Stimulated activated CD8-positive, alpha-beta memory T cell treated with anti-CD3 and anti-CD28 coated beads, Interleukin-2, amount 100 ng/mL, for 48 hours (primary cell): ENCODE data around the gene TMEFF2.

ENCODE experiments used
- DNase-seq, 2 donors: peaks; one replicate each; pipeline ENCODE4 v3.0.0-alpha.2; 2020; ENCODE audit warnings: low read depth in 2 of 2

TMEFF2 gene

GRCh38 chr2:192067631-192068030 is 127.1 kb downstream of the TMEFF2 start:
- DNase-seq: no peak

GRCh38 chr2:192064459-192064858 is 130.3 kb downstream of the TMEFF2 start:
- no peak for DNase-seq

GRCh38 chr2:192060161-192060560 is 134.6 kb downstream of the TMEFF2 start:
- no peak for DNase-seq

- DNase-seq: no peak
Measured at GRCh38 chr2:192059266-192059665, 135.5 kb downstream of the TMEFF2 start.

- DNase-seq: no peak
Measured at GRCh38 chr2:192053921-192054320, 140.8 kb downstream of the TMEFF2 start.

GRCh38 chr2:192051533-192051932 is 143.2 kb downstream of the TMEFF2 start:
- no peak for DNase-seq

GRCh38 chr2:192049362-192049761 is 145.4 kb downstream of the TMEFF2 start:
- no peak for DNase-seq

- DNase-seq: no peak
Measured at GRCh38 chr2:192047315-192048107, 147.2 kb downstream of the TMEFF2 start.

GRCh38 chr2:192044496-192044895 is 150.2 kb downstream of the TMEFF2 start:
- no peak for DNase-seq

- DNase-seq: no peak
Measured at GRCh38 chr2:192043216-192043870, 151.4 kb downstream of the TMEFF2 start.

- DNase-seq: no peak
Measured at GRCh38 chr2:192042126-192042525, 152.6 kb downstream of the TMEFF2 start.

GRCh38 chr2:192038110-192038509 is 156.6 kb downstream of the TMEFF2 start:
- no peak for DNase-seq

GRCh38 chr2:192035731-192036442 is 158.8 kb downstream of the TMEFF2 start:
- no peak for DNase-seq

GRCh38 chr2:192030856-192031255 is 163.9 kb downstream of the TMEFF2 start:
- DNase-seq: no peak

GRCh38 chr2:192030289-192030688 is 164.4 kb downstream of the TMEFF2 start:
- no peak for DNase-seq

- DNase-seq: no peak
Measured at GRCh38 chr2:192029089-192029488, 165.6 kb downstream of the TMEFF2 start.

- no peak for DNase-seq
Measured at GRCh38 chr2:192026825-192027120, 168.0 kb downstream of the TMEFF2 start.

- DNase-seq: no peak
Measured at GRCh38 chr2:192026059-192026824, 168.5 kb downstream of the TMEFF2 start.

- no peak for DNase-seq
Measured at GRCh38 chr2:192025637-192026036, 169.1 kb downstream of the TMEFF2 start.

- no peak for DNase-seq
Measured at GRCh38 chr2:192023006-192023405, 171.7 kb downstream of the TMEFF2 start.

GRCh38 chr2:192017844-192018243 is 176.9 kb downstream of the TMEFF2 start:
- no peak for DNase-seq

- no peak for DNase-seq
Measured at GRCh38 chr2:192016265-192016664, 178.5 kb downstream of the TMEFF2 start.
